K562 (cell line): ENCODE measurements around the gene SLC35G6. TPM values are rescaled to one million over a fixed set of nuclear protein-coding genes. Genes with fewer than 3 reads are reported as not detected.
A peak's percentile ranks its signal among the peaks of the same experiment; 100 is the strongest.

ENCODE experiments used
- ARID2 ChIP-seq: fragments of 450-650 bp; IDR thresholded peaks from 2 replicates; pipeline ENCODE4 v1.6.1; 2017; ENCODE audit warnings: antibody characterized with exemption, mild to moderate bottlenecking
- CCNT2 ChIP-seq: IDR thresholded peaks from 2 replicates; pipeline ENCODE4 v1.6.1; 2011; ENCODE audit warnings: borderline replicate concordance, low read depth, mild to moderate bottlenecking, moderate library complexity, mixed read lengths, low read length; ENCODE audit not compliant: insufficient read length; ENCODE audit errors: extremely low read depth
- CEBPZ ChIP-seq: fragments of 150-350 bp; IDR thresholded peaks from 2 replicates; pipeline ENCODE4 v1.6.1; 2014; ENCODE audit warnings: low read depth, mild to moderate bottlenecking, low read length, borderline replicate concordance
- E2F4 ChIP-seq: sonication (generic); formaldehyde crosslinking; IDR thresholded peaks from 2 replicates; pipeline ENCODE4 v1.8.0; 2022; ENCODE audit warnings: mild to moderate bottlenecking, low read depth, missing genetic modification reagents
- EP300 ChIP-seq: IDR thresholded peaks from 2 replicates; pipeline ENCODE4 v1.6.1; 2012; ENCODE audit warnings: low read length, improper control_type of control experiment
- ETV5 ChIP-seq: sonication (generic); formaldehyde crosslinking; IDR thresholded peaks from 2 replicates; pipeline ENCODE4 v1.4.0; 2020; ENCODE audit warnings: low read depth, mild to moderate bottlenecking, missing genetic modification reagents
- HBP1 ChIP-seq: fragments of 450-650 bp; formaldehyde crosslinking; IDR thresholded peaks from 2 replicates; pipeline ENCODE4 v1.4.0; 2022; ENCODE audit warnings: missing genetic modification characterization
- NCOR1 ChIP-seq: fragments of 450-650 bp; IDR thresholded peaks from 2 replicates; pipeline ENCODE4 v1.6.1; 2016; ENCODE audit warnings: mild to moderate bottlenecking, moderate library complexity
- NFRKB ChIP-seq: fragments of 450-650 bp; IDR thresholded peaks from 2 replicates; pipeline ENCODE4 v1.6.1; 2016; ENCODE audit warnings: low read depth
- NKRF ChIP-seq: fragments of 450-650 bp; IDR thresholded peaks from 2 replicates; pipeline ENCODE4 v1.6.1; 2016; ENCODE audit warnings: borderline replicate concordance
- NR2F6 ChIP-seq: fragments of 450-650 bp; formaldehyde crosslinking; IDR thresholded peaks from 2 replicates; pipeline ENCODE4 v1.4.0; 2020; ENCODE audit warnings: mild to moderate bottlenecking
- RCOR1 ChIP-seq, 2 experiments: IDR thresholded peaks; 2 replicates each; pipeline ENCODE4 v1.6.1; 2012; ENCODE audit warnings: low read depth in 2 of 2, low read length in 2 of 2, borderline replicate concordance in 1 of 2, improper control_type of control experiment in 1 of 2
- SMARCE1 ChIP-seq: fragments of 450-650 bp; IDR thresholded peaks from 2 replicates; pipeline ENCODE4 v1.7.1; 2016; ENCODE audit warnings: mild to moderate bottlenecking
- SREBF1 ChIP-seq: fragments of 150-350 bp; IDR thresholded peaks from 2 replicates; pipeline ENCODE4 v1.6.1; 2014; ENCODE audit warnings: antibody characterized with exemption, low read depth, low read length, borderline replicate concordance
- TAF9B ChIP-seq: fragments of 450-650 bp; IDR thresholded peaks from 2 replicates; pipeline ENCODE4 v1.6.1; 2018; ENCODE audit warnings: mild to moderate bottlenecking; ENCODE audit not compliant: partially characterized antibody
- ZBTB26 ChIP-seq: fragments of 450-650 bp; formaldehyde crosslinking; IDR thresholded peaks from 2 replicates; pipeline ENCODE4 v1.4.0; 2022; ENCODE audit warnings: missing genetic modification characterization
- ZNF23 ChIP-seq: fragments of 250-450 bp; sonication (Bioruptor Pico); IDR thresholded peaks from 2 replicates; pipeline ENCODE4 v1.4.0; 2020; ENCODE audit warnings: mild to moderate bottlenecking
- ZNF79 ChIP-seq: fragments of 250-450 bp; sonication (Bioruptor Pico); IDR thresholded peaks from 2 replicates; pipeline ENCODE4 v1.4.0; 2020; ENCODE audit warnings: low read depth, mild to moderate bottlenecking, moderate library complexity
- polyA plus RNA-seq, 8 experiments: library from polyadenylated mRNA; depleted of rRNA in 4 of 8; stranded (reverse) in 5 of 8; unstranded in 3 of 8; fragments of >200 nt; fragmentation: Nextera tagmentation in 2 of 8; fragmentation: Illumina TruSeq in 1 of 8; extraction: Ambion mirVana in 2 of 8; extraction: Trizol in 1 of 8; gene quantifications; 2 replicates each; pipeline versions ENCODE4 v1.2.1 to v1.2.3, GENCODE V29; 2011 to 2014; ENCODE audit warnings: inconsistent platforms in 1 of 8, missing spikeins in 1 of 8
- total RNA-seq, 7 experiments: library from RNA; depleted of rRNA in 6 of 7; stranded (reverse); fragments of >200 nt in 6 of 7; fragmentation: Illumina TruSeq in 2 of 7; extraction: Trizol in 2 of 7; gene quantifications; 2 replicates each; pipeline versions ENCODE4 v1.2.1 to v1.2.3, GENCODE V29; 2011 to 2021; ENCODE audit warnings: low replicate concordance in 1 of 7

SLC35G6 gene
- total and polyA plus RNA-seq, 9 of the 15 experiments (the other 6 are each of a cell fraction or from before 2014, with no cell fraction given), result not detected

- peak; percentile 35; the same call in 1 of the 2 replicates for TF ChIP-seq CEBPZ
- TF ChIP-seq NCOR1, result peak; percentile 52
- TF ChIP-seq NKRF, result no peak; the same call in 1 of the 2 replicates
- TF ChIP-seq CCNT2, result no peak
- no peak for TF ChIP-seq ZNF79 (CRISPR knock-in tag)
- no peak for TF ChIP-seq ZBTB26 (CRISPR knock-in tag)
- peak in 1 of 2 experiments; percentile 58; a peak in 1 of 4 replicates for TF ChIP-seq RCOR1 (IDR thresholded peaks at IDR 0.05; ENCODE audit: borderline replicate concordance in 1 of 2, low read depth in 2 of 2, low read length in 2 of 2)
- no peak for TF ChIP-seq E2F4
- TF ChIP-seq SREBF1, result 0 out of 2 replicates have a peak, but pooled peaks have one; percentile 63
- no peak for TF ChIP-seq ARID2
- TF ChIP-seq EP300, result peak; percentile 44; the same call in 1 of the 2 replicates
- no peak for TF ChIP-seq NR2F6 (CRISPR knock-in tag)
- TF ChIP-seq SMARCE1, result peak; percentile 45
- peak; percentile 92 for TF ChIP-seq NFRKB
- peak; percentile 71; the same call in 1 of the 2 replicates for TF ChIP-seq HBP1 (CRISPR knock-in tag)
- TF ChIP-seq TAF9B, result peak; percentile 46
- no peak for TF ChIP-seq ZNF23 (CRISPR knock-in tag)
- TF ChIP-seq ETV5 (CRISPR knock-in tag), result peak; percentile 56; the same call in 1 of the 2 replicates
Observed at GRCh38 chr17:7483255-7484066, 2.2 kb downstream of the SLC35G6 start (continued).
